ENCODE data around the gene ARL6IP5. TPM values are rescaled to one million over a fixed set of nuclear protein-coding genes. Genes with fewer than 3 reads are reported as not detected.

ARL6IP5 gene
- total RNA-seq (2014; rRNA removed; shearing (Covaris generic)): 34.3 and 66.8 TPM in 2 replicates

GRCh38 chr3:69084326-69085167 lies at the start of gene ARL6IP5:
TSS of gene ARL6IP5 (plus strand) at chr3:69084937. CDS start at chr3:69085048, 111 bp downstream.
- DNase-seq (ENCODE audit: low spot score): peak; percentile 82

- no peak for DNase-seq (ENCODE audit: low spot score)
Observed at GRCh38 chr3:69044608-69045007, 40.1 kb upstream of the ARL6IP5 start.

- no peak for DNase-seq (ENCODE audit: low spot score)
Observed at GRCh38 chr3:69048990-69049389, 35.7 kb upstream of the ARL6IP5 start.

GRCh38 chr3:69051756-69052471 lies 32.8 kb upstream of the ARL6IP5 start, which contains the start of gene TMF1:
TSS of gene TMF1 (minus strand) at chr3:69052333. CDS start at chr3:69052086, 247 bp downstream.
- peak; percentile 97 for DNase-seq (ENCODE audit: low spot score)

- DNase-seq (ENCODE audit: low spot score): no peak
Observed at GRCh38 chr3:69052472-69052898, 32.3 kb upstream of the ARL6IP5 start.

GRCh38 chr3:69058180-69058946 lies 26.4 kb upstream of the ARL6IP5 start:
- no peak for DNase-seq (ENCODE audit: low spot score)

- no peak for DNase-seq (ENCODE audit: low spot score)
Observed at GRCh38 chr3:69058947-69059224, 25.9 kb upstream of the ARL6IP5 start.

GRCh38 chr3:69059688-69060087 lies 25.0 kb upstream of the ARL6IP5 start:
- no peak for DNase-seq (ENCODE audit: low spot score)

- no peak for DNase-seq (ENCODE audit: low spot score)
Observed at GRCh38 chr3:69063636-69064035, 21.1 kb upstream of the ARL6IP5 start.

- no peak for DNase-seq (ENCODE audit: low spot score)
Observed at GRCh38 chr3:69065318-69065964, 19.3 kb upstream of the ARL6IP5 start.

- no peak for DNase-seq (ENCODE audit: low spot score)
Observed at GRCh38 chr3:69066121-69066520, 18.6 kb upstream of the ARL6IP5 start.

GRCh38 chr3:69072928-69073327 lies 11.8 kb upstream of the ARL6IP5 start:
- no peak for DNase-seq (ENCODE audit: low spot score)

- no peak for DNase-seq (ENCODE audit: low spot score)
Observed at GRCh38 chr3:69079269-69080159, 5.2 kb upstream of the ARL6IP5 start.

GRCh38 chr3:69080233-69080920 lies 4.4 kb upstream of the ARL6IP5 start, which contains the start of gene UBA3:
TSS of gene UBA3 (minus strand) at chr3:69080365. CDS start at chr3:69080353, 12 bp downstream.
- DNase-seq (ENCODE audit: low spot score): peak; percentile 65

GRCh38 chr3:69081583-69082262 lies 3.0 kb upstream of the ARL6IP5 start:
- DNase-seq (ENCODE audit: low spot score): no peak

GRCh38 chr3:69082361-69082760 lies 2.4 kb upstream of the ARL6IP5 start:
- DNase-seq (ENCODE audit: low spot score): no peak

GRCh38 chr3:69082805-69083204 lies 1.9 kb upstream of the ARL6IP5 start:
- DNase-seq (ENCODE audit: low spot score): no peak

GRCh38 chr3:69085168-69085832 lies 563 bp downstream of the ARL6IP5 start:
- no peak for DNase-seq (ENCODE audit: low spot score)
